Sciatic nerve (tissue), 2 donors: ENCODE data around the gene C18orf63. TPM values are rescaled to one million over a fixed set of nuclear protein-coding genes. Genes with fewer than 3 reads are reported as not detected.
"Not testable (repeated sequence)": the region's sequence is repeated elsewhere in the genome, so short reads cannot be mapped to it uniquely, and the experiment has no call there.

Source experiments
- ATAC-seq: fragments of 200-7000 bp; cut with Tn5 transposase; one replicate; pipeline ENCODE4 v1.9.1; 2020; ENCODE audit warnings: mild to moderate bottlenecking, moderate library complexity
- DNase-seq: peaks from one replicate; pipeline ENCODE4 v3.0.0-alpha.2; 2020; ENCODE audit warnings: low spot score
- intact Hi-C: fragments of 100-400 bp; cut with DNase I; formaldehyde crosslinking; loops from one replicate; pipeline ENCODE4 v1.14.2; 2022
- total RNA-seq: library from RNA; stranded (reverse); fragmentation: NEBNext Ultra II Directional; extraction: Animal tissue kit (Norgen Biotek cat#: 25700); gene quantifications from one replicate; pipeline ENCODE4 v1.2.1, GENCODE V29; 2021
- donor health status: DM: no; HTN: no; CAD: no.
- donor health status: DM: no; HTN: no; CAD: no.

C18orf63 gene
- total RNA-seq, 1 donor from 2014 or later, result not detected

DNA sequence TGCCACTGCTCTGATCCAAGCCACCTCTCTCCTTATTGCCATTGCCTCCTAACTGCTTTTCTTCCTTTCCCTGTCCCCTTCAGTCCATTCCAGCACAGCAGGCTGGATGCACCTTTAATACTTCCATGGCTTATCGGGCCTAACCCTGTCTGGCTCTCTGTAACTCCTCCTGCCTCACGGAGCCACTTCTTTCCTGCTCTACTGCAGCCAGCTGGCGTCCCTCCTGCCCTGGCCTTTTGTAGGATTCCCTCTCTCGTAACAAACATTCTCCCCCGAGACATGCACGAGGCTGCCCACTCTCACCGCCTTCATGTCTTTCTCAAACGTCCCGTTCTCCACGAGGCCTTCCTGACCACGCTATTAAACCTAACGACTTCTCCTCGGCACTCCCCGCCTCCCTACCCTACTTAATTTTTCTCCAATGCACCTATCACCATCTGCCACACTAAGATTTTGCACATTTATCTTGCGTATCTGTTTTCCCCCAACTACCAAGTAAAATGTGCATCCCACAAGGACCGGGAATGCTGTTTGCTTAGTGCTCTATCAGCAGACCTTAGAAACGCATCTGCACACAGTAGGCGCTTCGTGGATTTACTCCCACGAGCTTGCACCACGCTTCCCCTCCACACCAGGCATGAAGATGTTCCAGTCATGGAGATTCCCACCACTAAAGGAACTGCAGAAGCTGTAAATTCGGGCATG lies 728 bp upstream of the C18orf63 start:
- DNase-seq (no peak), ATAC-seq (no peak)
- intact Hi-C loops, result no loop called here

DNA sequence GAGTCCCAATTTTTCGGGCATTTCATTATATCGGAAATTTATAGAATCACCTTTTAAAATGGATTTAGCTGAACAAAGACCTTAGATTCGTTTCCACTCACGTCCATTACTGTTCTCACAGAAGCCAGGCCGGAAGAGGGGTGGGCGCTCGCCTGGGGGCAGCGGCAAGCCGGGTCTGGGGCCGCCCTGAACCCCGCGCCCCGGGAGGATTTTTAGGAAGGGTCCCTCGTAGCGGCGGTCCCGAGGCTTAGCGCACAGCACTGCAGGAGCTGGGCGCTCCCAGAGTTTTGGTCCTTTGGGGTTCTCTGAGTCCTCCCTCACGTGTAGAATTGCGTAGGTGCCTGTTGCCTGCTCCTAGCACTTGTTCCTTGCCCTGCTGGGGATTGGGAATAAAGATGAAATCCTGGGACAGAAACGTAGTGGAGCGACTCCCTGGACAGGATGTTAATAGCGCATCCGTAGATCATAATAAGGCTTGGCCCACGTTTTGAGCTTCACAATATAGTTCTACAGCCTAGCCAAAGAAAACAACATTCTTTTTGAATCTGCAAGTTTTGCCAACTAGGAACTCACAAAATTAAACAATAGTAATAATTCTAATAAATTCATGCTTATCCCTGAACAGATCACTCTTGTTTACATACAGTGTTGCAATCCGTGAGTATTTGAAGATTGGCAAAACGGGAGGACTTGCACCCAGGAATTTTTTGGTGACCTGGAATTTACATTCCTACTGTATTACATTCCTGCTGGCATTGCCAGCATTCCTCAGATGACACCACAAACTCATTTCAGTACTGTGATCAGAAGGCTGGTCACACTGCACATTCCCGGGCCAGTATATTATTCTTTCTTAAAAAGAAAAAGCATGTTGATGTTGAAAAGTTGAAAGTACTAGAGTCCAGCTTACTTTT lies 875 bp downstream of the C18orf63 start:
- ATAC-seq (peak; percentile 41), DNase-seq (no peak)
- intact Hi-C loops, result no loop called here

DNA sequence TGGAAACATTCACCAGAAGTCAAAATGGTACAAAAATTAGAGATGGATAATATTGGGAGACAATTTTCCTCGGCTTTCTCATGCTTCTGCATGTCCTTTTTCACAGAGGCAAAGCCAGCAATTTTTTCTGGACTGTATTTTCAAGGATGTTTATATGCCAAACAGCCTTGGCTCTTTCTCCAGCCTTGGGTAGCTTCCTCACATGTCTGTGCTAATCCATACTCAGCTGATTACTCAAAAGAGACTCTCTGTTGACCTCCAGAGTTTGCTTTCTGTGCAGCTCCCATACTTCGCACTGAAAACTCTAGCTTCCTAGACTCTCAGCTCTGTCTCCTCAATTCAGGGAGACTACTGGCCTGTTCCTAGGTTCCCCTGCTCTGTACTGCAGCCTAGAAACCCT lies 10.6 kb downstream of the C18orf63 start:
- DNase-seq (no peak), ATAC-seq (no peak)
- intact Hi-C loops, result no loop called here

DNA sequence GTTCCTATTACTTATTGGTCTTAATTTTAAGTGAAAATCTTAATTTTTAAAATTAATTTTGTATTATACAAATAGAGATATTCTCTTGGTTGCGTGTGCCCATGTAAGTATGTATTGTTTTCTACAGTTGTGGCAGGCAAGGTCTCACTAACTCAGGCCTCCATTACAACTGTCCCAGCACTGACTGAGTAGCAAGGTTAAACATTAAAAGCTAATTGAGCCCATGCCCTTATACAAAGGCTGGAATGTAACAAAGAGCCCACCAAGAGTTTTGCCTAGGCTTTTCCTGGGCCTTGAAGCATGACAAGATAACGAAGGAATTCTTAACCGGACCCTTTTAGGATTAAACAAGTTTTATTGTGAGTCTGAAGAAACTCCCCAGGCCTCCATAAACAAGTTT lies 11.2 kb downstream of the C18orf63 start:
- intact Hi-C loops, ATAC-seq: not testable (repeated sequence)

DNA sequence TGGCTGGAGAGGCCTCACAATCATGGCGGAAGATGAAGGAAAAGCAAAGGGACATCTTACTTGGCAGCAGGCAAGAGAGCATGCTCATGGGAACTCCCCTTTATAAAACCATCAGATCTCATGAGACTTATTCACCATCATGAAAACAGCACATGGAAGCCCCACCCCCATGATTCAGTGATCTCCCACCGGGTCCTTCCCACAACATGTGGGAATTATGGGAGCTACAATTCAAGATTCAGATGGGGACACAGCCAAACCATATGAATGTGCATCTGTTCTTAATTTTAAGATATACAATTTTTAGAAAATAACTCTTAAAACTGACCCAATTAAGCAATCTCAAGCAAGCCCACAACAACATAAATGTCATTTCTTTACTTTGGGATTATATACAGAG lies 12.6 kb downstream of the C18orf63 start:
- no peak for ATAC-seq
- no peak for DNase-seq
- intact Hi-C loops, result no loop called here

More for the DNA sequence above, 11.2 kb downstream of the C18orf63 start:
- DNase-seq, result not testable (repeated sequence)

DNA sequence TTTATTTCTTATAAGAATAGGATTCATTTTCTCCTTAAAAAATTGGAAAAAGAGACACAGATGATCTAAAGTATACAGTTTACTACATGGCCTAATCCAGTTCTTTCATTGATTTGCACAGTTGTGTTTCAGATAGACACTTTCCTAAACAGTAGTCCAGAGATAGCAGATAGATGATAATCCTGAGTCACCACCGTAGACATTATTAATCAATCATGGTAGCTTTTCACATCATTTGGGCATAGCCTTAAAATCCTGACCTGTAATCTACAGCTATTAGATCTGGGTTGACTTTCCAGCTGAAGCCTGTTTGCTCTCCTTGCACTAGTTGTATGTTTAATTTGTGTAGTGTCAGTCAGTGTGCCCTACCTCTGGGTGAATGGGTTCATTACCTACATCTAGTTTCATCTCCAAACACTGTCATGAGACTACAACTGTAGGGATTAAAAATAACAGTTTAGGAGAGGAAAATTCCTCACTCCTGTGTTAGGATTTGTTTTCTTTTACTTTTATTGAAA lies 14.1 kb downstream of the C18orf63 start:
- intact Hi-C loops, result no loop called here
- no peak for ATAC-seq

DNA sequence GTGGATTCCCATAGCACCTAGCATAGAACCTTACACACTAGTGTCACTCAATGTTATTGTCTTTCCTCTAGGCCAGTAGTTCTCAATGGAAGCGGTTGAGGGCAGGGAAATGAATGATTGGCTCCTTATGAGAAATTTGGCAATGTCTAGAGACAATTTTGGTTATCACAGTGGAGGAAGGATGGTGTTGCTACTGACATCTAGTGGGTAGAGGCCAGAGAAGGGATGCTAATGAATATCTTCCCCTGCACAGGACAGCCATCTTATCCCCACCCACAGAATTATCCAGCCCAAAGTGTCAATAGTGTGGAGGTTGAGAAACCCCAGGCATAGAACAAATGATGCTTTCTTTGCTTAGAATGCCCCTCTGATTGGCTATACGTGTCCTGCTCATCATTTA lies 15.8 kb downstream of the C18orf63 start:
- DNase-seq (no peak), ATAC-seq (peak; percentile 87)
- intact Hi-C loops, result no loop called here

More for the DNA sequence above, 14.1 kb downstream of the C18orf63 start:
- DNase-seq, result no peak

DNA sequence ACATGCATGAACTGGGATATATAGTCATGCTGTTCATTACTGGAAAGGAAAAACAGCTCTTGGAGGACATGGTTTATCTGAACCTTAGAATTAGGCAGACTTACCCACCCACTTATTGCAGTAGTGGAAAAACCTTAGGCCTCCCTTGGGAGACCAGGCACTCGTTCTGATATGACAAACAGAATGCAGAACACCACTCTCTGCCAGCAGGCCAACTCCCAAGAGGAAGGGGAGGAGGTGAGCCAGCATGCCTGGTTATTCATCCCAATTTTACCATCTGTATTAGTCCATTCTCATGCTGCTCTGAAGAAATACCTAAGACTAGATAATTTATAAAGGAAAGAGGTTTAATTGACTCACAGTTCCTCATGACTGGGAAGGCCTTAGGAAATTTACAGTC lies 17.5 kb downstream of the C18orf63 start:
- no peak for ATAC-seq
- intact Hi-C loops, result no loop called here
- DNase-seq, result no peak

DNA sequence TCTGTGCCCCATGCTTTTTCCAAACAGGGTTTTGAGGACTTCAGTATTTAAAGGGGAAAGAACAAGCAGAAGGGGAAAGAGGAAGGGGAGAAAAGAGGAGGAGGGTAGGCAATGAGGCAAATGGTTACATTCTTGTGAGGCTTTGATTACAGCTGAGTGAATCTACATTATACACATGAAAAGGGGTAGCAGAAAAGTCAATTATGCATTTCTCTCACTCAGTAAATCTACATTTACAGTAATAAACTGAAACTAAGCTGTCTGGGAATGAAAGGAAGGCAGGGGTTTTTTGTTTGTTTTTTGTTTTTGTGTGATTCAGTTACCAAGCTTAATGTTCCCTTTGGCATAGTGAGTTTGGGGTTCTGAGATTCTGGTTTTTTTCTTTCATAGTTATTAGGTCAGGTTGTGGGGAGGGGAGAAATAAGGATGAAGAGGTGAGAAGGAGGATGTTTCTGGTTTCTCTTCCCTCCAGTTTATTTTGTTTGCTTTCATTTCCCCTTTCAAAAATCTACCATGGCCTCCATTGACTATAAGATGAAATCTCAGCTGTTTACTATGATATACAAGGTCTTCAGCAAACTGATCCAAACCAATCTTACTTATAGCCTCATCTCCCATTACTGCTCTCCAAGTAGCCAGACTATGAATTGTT lies 18.7 kb downstream of the C18orf63 start:
- ATAC-seq, result no peak
- intact Hi-C loops, result no loop called here

DNA sequence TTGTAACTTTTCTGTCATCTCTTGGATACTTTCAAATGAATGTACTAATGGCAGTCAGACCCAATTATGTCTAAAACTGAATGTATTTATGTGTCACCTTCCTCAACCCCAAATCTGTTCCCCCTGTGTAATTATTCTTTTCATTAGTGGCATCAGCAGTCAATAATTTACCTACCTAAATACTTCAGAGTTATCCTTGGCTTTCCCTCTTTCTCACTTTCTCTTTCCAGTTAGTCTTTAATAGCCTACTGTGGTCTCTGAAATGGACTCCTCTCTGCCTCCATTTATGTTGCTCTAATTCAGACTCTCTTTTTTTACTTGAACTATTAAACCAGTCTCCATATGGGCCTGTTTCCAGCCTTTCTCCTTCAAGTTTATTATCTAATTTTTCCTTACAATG lies 21.0 kb downstream of the C18orf63 start:
- DNase-seq, result no peak
- intact Hi-C loops, result no loop called here

More for the DNA sequence above, 18.7 kb downstream of the C18orf63 start:
- DNase-seq, result no peak

DNA sequence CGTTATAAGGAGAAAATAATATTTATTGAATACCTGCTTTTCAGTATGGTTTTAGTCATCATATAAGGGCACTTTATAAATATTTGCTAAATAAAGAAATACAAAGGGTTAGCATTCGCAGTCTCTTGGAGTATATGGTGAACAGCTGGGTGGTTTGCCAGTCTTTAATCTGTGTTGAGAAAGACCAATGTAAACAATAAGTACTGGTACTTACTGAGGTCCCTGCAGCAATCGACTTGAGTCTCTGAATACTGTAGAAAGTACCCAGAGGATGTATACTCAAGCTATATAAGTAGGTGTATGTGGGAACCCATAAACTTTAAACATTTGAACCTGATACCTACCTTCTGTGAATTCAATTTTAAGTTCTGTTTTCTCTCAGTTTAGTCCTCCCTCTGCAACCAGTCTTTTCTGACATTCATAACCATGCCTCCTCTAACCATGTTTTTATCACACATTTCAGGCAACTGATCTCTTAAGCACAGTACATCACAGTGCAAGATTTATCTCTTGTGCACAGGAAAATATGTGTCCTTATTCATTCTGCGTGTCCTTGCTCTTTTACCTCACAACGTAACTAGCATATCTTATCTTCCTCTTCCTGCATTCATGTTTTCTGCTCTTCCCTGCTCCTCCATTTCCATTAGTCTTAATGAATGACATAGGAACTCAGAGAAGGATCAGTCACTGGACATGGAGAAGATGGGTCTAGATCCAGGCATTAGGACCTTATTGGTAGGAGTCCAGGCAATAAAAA lies 21.7 kb downstream of the C18orf63 start:
- ATAC-seq (no peak), DNase-seq (no peak)
- intact Hi-C loops, result no loop called here

More for the DNA sequence above, 21.0 kb downstream of the C18orf63 start:
- no peak for ATAC-seq

DNA sequence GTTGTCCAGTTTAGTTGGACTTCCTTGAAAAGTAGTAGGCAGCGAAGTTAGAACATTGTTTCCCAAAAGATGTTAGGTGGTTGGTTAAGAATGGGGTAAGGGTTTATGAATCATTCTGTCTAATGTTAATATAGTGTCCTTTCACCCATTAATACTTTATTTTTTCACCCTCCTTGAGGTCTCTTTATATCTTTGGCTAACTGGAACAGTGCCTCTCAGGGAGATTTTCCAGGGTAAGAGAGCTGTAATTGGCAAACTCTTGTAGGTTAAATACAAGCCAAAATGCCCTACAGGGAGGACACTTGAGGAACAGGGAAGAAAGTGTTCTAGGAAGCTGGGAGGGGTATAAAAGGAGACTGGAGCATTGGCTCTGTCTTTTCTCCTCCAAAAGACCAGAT lies 22.3 kb downstream of the C18orf63 start:
- ATAC-seq (no peak), DNase-seq (no peak)
- intact Hi-C loops, result no loop called here

DNA sequence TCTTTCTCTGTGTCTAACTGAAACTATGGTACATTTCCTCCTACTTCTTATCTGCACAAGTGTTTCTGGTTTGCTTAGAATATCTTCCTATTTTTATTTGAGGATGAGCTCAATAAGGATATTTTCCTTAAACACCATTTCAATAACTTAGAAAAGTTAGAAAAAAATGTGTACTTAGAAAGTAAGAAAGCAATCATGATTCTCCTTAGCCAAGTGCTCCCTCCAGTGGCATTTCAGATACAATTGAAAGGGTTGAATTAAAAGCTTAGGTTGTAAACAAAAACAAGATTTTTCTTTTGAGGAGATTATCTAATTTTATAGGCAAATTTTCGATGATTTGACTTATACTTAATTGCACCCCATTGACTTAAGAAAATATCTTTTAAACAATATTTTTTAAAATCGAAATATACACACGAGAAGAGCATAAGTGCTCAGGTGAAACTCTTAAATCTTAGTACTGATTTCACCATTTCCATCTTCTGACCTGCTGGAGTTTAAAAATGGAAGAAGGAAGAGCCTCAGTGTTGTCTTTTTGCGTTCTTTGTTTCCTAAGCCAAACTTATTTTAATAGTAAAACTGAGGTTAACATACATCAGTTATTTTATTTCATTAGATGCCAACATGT lies 26.9 kb downstream of the C18orf63 start:
- DNase-seq (no peak), ATAC-seq (peak; percentile 59)
- intact Hi-C loops, result loop anchor here (5.0 kb wide), 1 partner anchor 145 kb away; no protein-coding TSS in a partner anchor

DNA sequence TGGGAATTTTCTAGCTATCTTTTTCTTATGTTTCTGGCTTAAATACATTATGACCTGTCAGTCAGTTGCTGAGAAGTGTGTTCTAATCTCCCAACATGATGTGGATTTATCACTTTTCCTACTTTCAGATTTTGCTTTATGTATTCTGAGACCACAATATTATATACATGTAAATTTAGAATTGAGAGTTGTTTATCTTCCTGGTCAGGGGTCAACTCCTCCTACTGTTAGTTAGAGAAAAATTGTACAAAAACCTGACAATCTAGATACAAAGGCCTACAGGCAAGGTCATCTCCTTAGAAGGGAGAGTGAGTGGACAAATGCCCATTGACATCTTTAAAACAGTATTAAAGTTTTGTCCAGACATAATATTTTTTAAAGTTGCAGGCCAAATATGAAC lies 30.6 kb downstream of the C18orf63 start:
- ATAC-seq (no peak), DNase-seq (no peak)
- intact Hi-C loops, result no loop called here

DNA sequence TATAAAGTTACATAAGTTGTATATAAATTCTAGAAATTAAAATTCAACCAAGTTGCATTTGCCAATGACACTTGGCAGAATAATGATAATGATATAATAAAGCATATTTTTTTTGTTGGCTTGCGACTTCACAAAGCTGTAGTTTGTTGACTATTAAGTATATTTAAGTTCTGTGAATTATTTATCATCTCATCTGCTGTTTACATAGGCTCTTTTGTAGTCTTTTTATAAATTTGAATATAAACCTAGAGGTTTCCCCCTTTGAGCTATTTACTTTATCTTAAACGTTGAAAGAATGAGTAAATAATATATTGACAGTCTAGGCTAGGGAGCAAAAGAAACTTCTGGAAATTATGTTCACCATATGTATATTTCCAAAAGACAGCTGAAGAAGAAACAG lies 32.9 kb downstream of the C18orf63 start:
- intact Hi-C loops, result no loop called here

DNA sequence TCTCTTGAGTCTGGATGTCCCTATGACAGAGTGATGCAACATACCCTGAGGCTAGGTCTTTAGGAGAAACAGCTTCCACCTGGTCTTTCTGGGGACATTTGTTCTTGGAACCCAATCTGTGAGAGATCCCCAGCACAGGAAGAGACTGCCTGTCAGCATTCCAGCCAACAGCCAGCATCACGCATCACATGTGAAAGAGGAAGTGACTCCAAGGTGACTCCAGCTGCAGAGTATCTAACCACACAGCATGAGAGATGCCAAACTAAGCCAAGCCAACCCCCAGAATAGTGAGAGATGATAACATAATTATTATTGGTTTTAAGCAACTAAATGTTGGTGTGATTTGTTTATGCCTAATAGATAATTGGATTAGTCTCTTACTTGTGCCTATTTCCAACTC lies 35.7 kb downstream of the C18orf63 start:
- ATAC-seq (no peak), DNase-seq (no peak)
- intact Hi-C loops, result loop anchor here (5.0 kb wide), 2 partner anchors 136 to 201 kb away; no protein-coding TSS in a partner anchor

More for the DNA sequence above, 32.9 kb downstream of the C18orf63 start:
- no peak for DNase-seq
- no peak for ATAC-seq

DNA sequence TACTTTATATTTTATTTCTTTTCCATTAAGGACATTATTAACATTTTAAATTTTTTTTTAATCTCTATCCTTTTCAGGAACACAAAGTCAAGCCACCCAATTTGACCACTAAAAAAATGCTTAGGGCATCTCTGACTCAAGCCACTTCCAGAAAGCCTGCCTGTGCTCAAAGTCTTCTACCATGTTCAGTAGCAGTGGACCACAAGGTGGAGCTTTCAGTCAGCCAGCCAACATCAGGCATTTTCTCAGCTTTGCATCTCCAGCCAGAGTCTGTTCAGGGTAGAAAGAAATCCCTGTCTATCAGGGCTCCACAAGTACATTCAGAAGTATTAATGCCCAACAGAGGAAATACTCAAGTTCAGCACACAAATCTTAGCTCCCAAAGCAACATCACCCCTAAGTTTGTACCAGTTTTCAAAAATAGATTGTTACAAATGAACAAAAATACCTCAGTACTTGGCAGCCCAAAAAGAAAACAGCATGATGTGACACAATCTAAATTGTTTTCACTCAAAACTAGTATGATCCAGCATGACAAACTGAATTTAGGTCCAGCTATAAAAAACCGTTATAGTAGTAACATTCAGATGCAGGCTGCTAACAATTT lies 37.6 kb downstream of the C18orf63 start:
- intact Hi-C loops, result loop anchor here (5.0 kb wide), 2 partner anchors 134 to 199 kb away; no protein-coding TSS in a partner anchor
- DNase-seq (peak; percentile 74), ATAC-seq (peak; percentile 95)

DNA sequence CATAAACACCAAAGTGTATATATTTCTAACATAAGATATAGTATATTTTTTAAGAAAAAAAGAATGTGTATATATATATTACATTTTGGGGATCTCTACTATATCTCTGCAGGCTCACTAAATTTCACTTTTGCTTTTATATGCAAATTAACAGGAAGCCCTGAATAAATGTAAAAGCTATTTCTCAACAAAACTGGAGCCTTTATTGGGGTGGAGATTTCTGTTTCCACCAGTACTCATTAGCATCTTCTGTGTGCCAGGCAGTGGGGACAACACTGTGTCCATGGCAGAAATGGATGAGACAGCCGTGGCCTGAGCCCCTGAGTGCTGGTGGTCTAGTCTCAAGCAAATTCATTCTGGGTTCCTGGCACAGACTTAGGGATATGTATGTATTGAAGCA lies 41.3 kb downstream of the C18orf63 start:
- no peak for ATAC-seq
- no peak for DNase-seq
- intact Hi-C loops, result no loop called here
